H54 (cell line): ENCODE data around the gene CA12.
"Not testable (repeated sequence)": the region's sequence is repeated elsewhere in the genome, so short reads cannot be mapped to it uniquely, and the experiment has no call there.

ENCODE experiments used
- DNase-seq: peaks from one replicate; pipeline ENCODE4 v3.0.0; 2011; ENCODE audit warnings: low spot score, mixed read lengths; ENCODE audit not compliant: insufficient read length
- FAIRE-seq: peaks from 3 replicates; lab custom pipeline; 2011; peaks lifted over from hg19 to GRCh38; lab: Jason Lieb, UNC
- POLR2A ChIP-seq: IDR thresholded peaks from 2 replicates; pipeline ENCODE4 v1.6.1; 2011; ENCODE audit warnings: low read depth, mild to moderate bottlenecking, low read length

Gene CA12

DNA sequence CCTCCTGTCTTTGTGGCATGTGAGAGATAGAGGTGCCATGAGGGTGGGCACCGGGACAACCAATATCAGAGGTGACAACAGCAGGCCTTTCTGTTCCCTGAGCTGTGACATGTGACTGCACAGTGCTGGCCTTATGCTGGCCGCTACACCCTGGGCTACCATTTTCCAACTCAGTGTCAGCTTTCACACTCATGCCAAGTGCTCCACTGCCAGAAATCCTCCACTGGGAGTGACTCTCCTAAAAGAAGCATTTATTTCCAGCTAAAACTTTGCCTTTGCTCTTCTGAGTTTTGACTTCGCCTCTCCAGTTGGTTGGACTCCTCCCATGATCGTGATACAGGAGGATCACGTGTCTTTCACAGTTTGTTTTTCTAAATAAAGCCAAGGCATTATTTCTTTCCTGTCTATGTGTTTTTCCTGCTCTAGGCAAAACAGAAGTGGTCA is 31.4 kb downstream of the CA12 start:
- no peak for TF ChIP-seq POLR2A
- FAIRE-seq (no peak), DNase-seq (no peak)

GRCh38 chr15:63349621-63350020 is 32.0 kb downstream of the CA12 start:
- DNase-seq (no peak), FAIRE-seq (no peak)
- TF ChIP-seq POLR2A, result no peak

DNA sequence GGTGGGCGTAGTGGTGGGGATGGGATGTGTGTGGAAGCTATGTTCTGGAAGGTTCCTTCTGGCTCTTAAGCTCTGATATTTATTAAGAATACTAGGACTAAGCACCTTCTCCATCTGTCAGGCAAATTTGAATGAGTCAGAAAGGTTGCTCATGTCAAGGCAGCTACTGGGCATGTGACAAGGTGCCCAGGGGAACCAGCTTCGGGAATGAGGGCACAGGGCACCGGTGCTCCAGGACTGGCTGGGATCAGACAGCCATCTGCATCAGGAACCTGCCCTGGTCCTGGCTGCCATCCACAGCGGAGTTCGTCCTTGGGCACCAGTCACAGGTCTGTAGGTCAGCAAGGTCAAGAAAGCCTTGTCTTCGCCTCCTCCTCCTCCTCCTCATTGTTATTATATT is 32.5 kb downstream of the CA12 start:
- TF ChIP-seq POLR2A, result no peak

DNA sequence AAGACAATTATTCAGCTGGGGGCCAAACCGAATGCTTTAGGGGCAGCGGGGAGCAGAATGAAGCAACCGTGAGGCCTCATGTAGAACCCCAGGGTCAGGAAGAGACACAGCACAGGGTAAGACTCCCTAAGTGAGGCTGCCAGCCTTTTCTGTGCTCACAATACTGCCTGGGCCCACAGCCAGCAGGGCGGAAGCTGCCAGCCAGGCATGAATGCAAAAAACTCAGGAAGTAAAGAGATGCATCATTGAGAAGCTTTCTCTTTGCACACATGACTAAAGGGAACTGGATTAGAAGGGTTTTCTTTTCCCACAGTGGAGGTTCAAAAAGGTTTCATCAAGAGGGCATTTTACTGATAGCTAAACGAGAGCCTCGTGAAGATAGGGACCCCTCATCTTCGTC is 33.3 kb downstream of the CA12 start:
- FAIRE-seq (no peak), DNase-seq (peak; percentile 51)
- no peak for TF ChIP-seq POLR2A

More for the DNA sequence above, 32.5 kb downstream of the CA12 start:
- DNase-seq (no peak), FAIRE-seq (no peak)

DNA sequence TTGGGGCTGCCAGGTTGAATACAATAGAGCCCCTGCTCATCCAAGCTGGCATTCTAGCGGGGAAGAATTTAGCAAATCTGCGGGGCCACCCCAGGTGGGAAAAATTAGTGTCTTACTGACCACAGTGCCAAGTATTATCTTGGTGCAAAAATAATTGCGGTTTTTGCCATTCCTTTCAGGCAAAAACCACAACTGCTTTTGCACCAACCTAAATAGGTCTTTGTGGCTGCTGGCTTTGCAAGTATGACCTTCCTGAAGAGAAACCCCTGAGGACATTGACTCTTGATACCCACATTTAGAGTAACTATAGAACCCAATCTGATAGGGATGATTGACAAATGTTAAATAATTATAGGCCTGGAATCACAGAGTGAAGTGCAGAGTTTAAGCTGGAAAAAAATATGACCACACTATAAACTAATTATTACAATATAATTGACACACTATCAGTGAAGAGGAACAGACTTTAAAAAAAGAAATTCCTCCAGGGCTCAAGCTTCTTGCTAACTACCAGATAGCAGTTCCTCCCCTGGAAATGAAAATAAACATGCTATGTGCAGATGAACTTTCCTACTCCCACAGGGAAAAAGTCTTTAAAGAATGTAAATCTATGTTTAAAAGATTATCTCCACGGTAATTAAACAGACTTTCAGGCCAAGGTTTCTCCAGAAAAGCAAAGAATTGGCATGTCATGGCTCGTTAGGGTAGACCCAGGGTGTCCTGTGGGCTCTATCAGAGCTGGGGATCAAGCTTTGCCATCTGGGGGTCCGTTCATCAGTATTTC is 34.4 kb downstream of the CA12 start:
- no peak for TF ChIP-seq POLR2A
- DNase-seq (no peak), FAIRE-seq (no peak)

DNA sequence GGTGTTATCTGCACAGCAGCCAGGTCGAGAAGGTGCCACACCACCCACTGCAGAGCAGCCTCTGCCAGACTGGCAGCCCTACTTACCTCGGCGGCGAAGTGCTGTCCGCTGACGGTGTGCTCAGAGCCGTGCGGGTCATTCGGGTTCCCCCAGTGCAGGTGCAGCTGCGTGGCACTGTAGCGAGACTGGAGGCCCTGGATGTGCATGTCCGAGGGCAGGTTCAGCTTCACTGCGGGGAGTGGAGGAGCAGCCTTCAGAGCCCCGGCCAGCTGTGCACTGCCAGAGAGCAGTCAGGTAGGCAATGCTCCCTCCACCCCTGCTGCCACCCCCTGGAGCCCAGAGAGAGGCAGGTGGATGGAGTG is 36.3 kb downstream of the CA12 start:
- FAIRE-seq (no peak), DNase-seq (no peak)
- TF ChIP-seq POLR2A, result no peak

DNA sequence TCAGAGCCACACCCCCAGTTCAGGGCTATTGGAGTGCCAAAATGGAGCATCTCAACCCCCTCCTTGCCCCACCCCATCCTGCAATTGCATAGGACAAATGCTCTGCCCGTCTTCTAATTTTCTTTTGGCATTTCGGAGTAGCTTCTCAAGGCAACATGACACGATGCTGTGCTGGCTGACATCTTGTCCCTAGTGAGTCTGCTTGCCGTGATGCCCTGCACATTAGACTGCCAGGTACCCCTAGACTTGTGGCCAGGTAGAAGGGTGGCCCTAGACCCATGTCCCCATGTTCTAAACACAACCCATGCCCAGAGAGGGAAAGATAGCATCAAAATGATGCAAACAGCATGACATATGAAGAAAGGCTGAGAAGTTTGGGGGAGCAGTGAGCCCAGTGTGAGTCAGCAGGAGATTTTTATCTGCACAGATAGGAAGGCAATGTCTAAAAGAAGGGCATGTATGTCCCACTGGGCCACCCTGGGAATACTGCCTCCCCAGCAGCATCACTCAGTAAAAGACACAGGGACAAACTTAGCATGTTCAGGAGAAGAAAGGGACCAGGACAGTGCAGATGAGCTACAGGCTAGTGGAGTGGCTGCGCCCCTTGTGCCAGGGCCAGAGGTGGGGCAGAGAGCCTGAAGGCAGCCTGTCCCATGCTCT is 36.8 kb downstream of the CA12 start:
- no peak for TF ChIP-seq POLR2A
- DNase-seq, result no peak
- no peak for FAIRE-seq

DNA sequence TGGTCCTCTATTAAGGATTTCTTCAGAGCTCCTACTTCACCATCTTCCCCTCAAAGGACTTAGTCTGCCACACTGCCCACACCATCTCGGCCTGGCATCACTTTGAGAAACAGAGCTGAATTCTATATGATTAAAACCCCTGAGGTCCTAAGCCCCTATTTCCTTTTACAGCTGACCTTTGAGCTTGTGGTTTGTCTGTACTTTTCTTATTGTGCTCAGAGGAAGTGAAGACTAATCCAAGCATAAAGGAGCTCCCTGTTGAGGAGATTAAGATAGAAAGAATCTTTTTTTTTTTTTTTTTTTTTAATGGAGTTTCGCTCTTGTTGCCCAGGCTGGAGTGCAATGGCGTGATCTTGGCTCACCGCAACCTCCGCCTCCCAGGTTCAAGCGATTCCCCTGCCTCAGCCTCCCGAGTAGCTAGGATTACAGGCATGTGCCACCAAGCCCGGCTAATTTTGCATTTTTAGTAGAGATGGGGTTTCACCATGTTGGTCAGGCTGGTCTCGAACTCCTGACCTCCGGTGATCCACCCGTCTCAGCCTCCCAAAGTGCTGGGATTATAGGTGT is 38.6 kb downstream of the CA12 start:
- FAIRE-seq, DNase-seq: not testable (repeated sequence)

DNA sequence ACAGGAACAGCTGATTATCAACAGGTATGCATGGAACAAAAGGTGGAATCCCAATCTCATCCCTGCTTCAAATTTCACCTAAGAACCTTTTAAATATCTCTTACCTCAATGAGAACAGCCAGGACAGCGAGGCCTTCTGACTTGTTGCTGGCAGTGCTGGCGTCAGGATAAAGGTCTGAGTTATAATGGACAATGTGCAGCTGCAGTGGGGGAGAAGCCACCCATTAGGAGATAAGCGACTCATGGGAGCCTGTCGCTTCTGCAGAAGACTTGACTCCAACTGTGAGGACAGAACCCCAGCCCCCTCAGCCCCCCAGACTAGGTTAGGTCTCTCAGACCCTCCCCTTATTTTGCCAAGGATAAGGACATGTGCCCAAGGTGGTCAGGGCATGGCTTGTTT is 39.7 kb downstream of the CA12 start:
- DNase-seq, result no peak
- no peak for FAIRE-seq
- TF ChIP-seq POLR2A, result no peak

DNA sequence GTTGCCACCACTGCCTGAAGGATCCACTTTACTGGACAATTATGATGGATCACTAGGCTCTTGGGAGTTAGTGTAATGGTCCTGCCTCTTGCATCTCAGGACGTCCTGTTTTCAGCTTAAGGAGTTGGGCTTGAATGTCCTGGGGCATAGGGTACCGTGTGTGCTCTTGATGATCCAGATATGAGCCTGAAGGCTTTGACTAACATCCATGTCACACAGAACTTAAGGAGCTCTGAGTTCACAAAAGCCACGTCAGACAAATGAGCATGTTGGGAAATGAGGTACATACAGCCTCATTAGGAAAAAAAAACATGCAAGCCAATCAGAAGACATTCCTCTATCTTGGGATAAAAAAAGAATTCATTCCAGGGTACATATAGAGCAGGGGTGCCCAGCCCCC is 40.8 kb downstream of the CA12 start:
- TF ChIP-seq POLR2A, result no peak
- DNase-seq (no peak), FAIRE-seq (no peak)

DNA sequence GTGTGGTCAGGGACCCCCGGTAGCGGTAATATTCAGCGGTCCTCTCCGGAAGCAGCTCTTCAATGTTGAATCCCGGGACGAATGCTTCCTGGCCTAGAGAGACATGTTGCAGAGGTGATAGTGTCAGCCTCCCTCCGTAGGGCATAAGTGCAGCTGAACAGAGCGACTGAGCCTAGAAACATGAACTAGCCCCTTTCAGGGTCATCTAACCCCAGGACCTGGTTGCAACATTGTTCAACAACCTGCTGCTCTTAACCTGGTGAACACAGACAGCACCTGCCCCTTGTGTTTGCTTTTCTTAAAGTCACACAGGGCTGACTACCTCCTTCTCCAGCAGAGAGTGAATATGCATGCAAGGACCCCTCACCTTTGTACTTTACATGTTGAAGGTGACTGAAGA is 41.3 kb downstream of the CA12 start:
- DNase-seq, result no peak
- no peak for TF ChIP-seq POLR2A
- FAIRE-seq, result no peak

- TF ChIP-seq POLR2A, result no peak
- no peak for DNase-seq
- no peak for FAIRE-seq
These were observed 41.8 kb downstream of the CA12 start for GRCh38 chr15:63339836-63340235.

DNA sequence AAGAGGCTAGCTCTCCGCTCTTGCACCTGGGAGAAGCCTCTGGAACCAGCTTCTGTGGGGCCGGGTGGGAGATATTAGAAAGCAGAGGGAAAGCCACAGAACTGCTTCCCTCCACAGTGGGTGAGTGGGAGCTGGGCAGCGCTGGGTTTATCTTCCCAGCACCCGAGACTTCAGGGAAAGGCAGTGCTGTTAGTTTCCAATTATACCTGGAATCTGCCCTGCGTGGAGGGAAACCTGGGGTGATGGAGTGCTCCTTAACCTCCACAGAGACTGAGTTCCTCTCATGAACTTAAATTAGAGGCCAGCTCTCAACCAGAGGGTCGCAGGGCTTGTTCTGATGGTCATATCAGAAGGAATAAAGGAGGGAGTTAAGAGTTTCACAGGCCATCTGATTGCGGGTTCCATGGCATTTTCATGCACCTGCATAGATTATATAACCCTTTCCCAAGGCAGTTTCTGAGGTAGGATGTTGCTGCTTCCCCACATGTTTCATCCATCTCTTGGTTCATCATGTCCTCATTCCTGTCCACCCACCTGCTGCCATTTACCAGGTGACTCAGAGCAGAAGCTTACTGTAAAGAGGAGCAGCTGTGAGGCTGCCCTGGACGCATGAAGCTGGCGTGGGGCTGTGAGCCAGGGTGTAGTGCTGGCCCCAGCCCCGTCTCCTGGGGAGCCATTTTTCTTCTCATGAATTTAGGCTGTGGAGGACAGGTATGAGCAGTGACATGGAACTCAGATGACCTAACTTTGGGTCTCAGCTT is 42.5 kb downstream of the CA12 start:
- TF ChIP-seq POLR2A, result no peak
- DNase-seq (no peak), FAIRE-seq (no peak)

- no peak for DNase-seq
- FAIRE-seq, result no peak
- no peak for TF ChIP-seq POLR2A
These were observed 43.5 kb downstream of the CA12 start for GRCh38 chr15:63338170-63338569.
